ENCODE data around the gene CASP8AP2. TPM values are rescaled to one million over a fixed set of nuclear protein-coding genes. Genes with fewer than 3 reads are reported as not detected.
"Not testable (repeated sequence)": the region's sequence is repeated elsewhere in the genome, so short reads cannot be mapped to it uniquely, and the experiment has no call there.

The CASP8AP2 gene
- total and polyA plus RNA-seq, 2 donors (not counting 3 experiments of a cell fraction or from before 2014, with no cell fraction given): 4.7 to 22.0 TPM

GRCh38 chr6:89782222-89782621 lies 47.5 kb upstream of the CASP8AP2 start:
- Histone ChIP-seq H3K27ac (ENCODE audit: insufficient read depth, low read depth, low read length) (no peak overlapping the region), H2AFZ (ENCODE audit: low read depth, low read length) (no peak overlapping the region), H3K4me3 (replicated peaks in 1 of 3; ENCODE audit: insufficient read depth in 1 of 3, low read depth in 1 of 3, low read length in 3 of 3) (no peak overlapping the region), H3K9me1 (replicated peaks; ENCODE audit: control insufficient read depth, extremely low read depth, insufficient read depth, low read length) (no peaks in the 10 kb centered on the region), H3K9ac (replicated peaks; ENCODE audit: extremely low read depth, insufficient read depth, low read length) (no peak overlapping the region), H3K4me2 (ENCODE audit: insufficient read depth, low read length) (no peak overlapping the region), H4K20me1 (replicated peaks; ENCODE audit: control insufficient read depth, extremely low read depth, insufficient read depth, low read length) (no peaks in the 10 kb centered on the region), H3K79me2 (ENCODE audit: control insufficient read depth, insufficient read depth, low read length) (no peaks in the 10 kb centered on the region), H3K36me3 (ENCODE audit: control insufficient read depth in 2 of 2, extremely low read depth in 1 of 2, insufficient read depth in 2 of 2, low read length in 2 of 2) (peaks cover 2 to 5% of the 10 kb centered on the region in 2 experiments), H3K4me1 (ENCODE audit: control insufficient read depth, extremely low read depth, insufficient read depth, low read length) (no peaks in the 10 kb centered on the region), H3K27me3 (ENCODE audit: control insufficient read depth in 2 of 2, insufficient read depth in 2 of 2, low read length in 2 of 2) (no peaks in the 10 kb centered on the region), H3K9me3 (replicated peaks; ENCODE audit: control insufficient read depth, insufficient read depth, low read length) (no peaks in the 10 kb centered on the region)
- no peak for TF ChIP-seq JUN (IDR thresholded peaks at IDR 0.05; ENCODE audit: borderline replicate concordance, insufficient read depth, insufficient read length, low read depth)
- no peak for TF ChIP-seq FOS (IDR thresholded peaks at IDR 0.05; ENCODE audit: borderline replicate concordance, insufficient read depth, low read length)
- no peak for TF ChIP-seq EZH2 (IDR thresholded peaks at IDR 0.05; ENCODE audit: borderline replicate concordance, low read depth, low read length, severe bottlenecking)
- no peak for TF ChIP-seq MAX (IDR thresholded peaks at IDR 0.05; ENCODE audit: insufficient read depth, insufficient read length)
- no peak for TF ChIP-seq CTCF (IDR thresholded peaks at IDR 0.05; ENCODE audit: extremely low read depth in 1 of 2, insufficient read depth in 1 of 2, low read depth in 1 of 2, low read length in 2 of 2)
- TF ChIP-seq POLR2A (IDR thresholded peaks at IDR 0.05; ENCODE audit: low read depth, low read length): no peak
- no peak for TF ChIP-seq GATA2 (IDR thresholded peaks at IDR 0.05; ENCODE audit: insufficient read depth, insufficient read length, low read depth, low read length)
- TF ChIP-seq MYC (IDR thresholded peaks at IDR 0.05; ENCODE audit: low read depth, low read length): no peak
- TF ChIP-seq POLR2AphosphoS5 (IDR thresholded peaks at IDR 0.05; ENCODE audit: insufficient read depth, low read depth, low read length): no peak
- no TSS peak for BruUV-seq (replicated peaks)
- dilution Hi-C loops (cut with MboI; ENCODE audit: extremely low pct_ligation_motif_present, low sequenced_read_pairs): no loop called here
- DNase-seq (ENCODE audit: low read depth, low spot score): no peak
- ChIA-PET POLR2A (no interaction called here), CTCF (interaction anchor here (1.2 kb wide), 1 partner anchor 11 kb away, joined by 4 read pairs; no protein-coding TSS in a partner anchor)
- intact Hi-C loops (cut with micrococcal nuclease): no loop called here
- FAIRE-seq: no peak

GRCh38 chr6:89783293-89783692 lies 46.4 kb upstream of the CASP8AP2 start:
- H3K4me3 ChIP-seq (replicated peaks in 1 of 3; ENCODE audit: insufficient read depth in 1 of 3, low read depth in 1 of 3, low read length in 3 of 3); BruUV-seq (replicated peaks); POLR2A ChIA-PET; H3K79me2 ChIP-seq (ENCODE audit: control insufficient read depth, insufficient read depth, low read length); H4K20me1 ChIP-seq (replicated peaks; ENCODE audit: control insufficient read depth, extremely low read depth, insufficient read depth, low read length); DNase-seq (ENCODE audit: low read depth, low spot score); dilution Hi-C loops (cut with MboI; ENCODE audit: extremely low pct_ligation_motif_present, low sequenced_read_pairs); H3K27ac ChIP-seq (ENCODE audit: insufficient read depth, low read depth, low read length); H2AFZ ChIP-seq (ENCODE audit: low read depth, low read length); FAIRE-seq; intact Hi-C loops (cut with micrococcal nuclease); H3K9ac ChIP-seq (replicated peaks; ENCODE audit: extremely low read depth, insufficient read depth, low read length); H3K9me3 ChIP-seq (replicated peaks; ENCODE audit: control insufficient read depth, insufficient read depth, low read length); H3K4me1 ChIP-seq (ENCODE audit: control insufficient read depth, extremely low read depth, insufficient read depth, low read length); H3K27me3 ChIP-seq (ENCODE audit: control insufficient read depth in 2 of 2, insufficient read depth in 2 of 2, low read length in 2 of 2); H3K4me2 ChIP-seq (ENCODE audit: insufficient read depth, low read length); H3K9me1 ChIP-seq (replicated peaks; ENCODE audit: control insufficient read depth, extremely low read depth, insufficient read depth, low read length): not testable (repeated sequence)
- CTCF ChIA-PET: interaction anchor here (1.2 kb wide), 1 partner anchor 10 kb away, joined by 4 read pairs; no protein-coding TSS in a partner anchor
- H3K36me3 ChIP-seq (ENCODE audit: control insufficient read depth in 2 of 2, extremely low read depth in 1 of 2, insufficient read depth in 2 of 2, low read length in 2 of 2): peaks cover 2 to 11% of the 10 kb centered on the region in 2 experiments
